WI38 (cell line): ENCODE measurements around the gene IRAK1.

Experiments
- H3K4me3 ChIP-seq: 2 replicates; pipeline ENCODE4 v1.5.1; 2011; ENCODE audit warnings: low read depth, mild to moderate bottlenecking, control low read depth, low read length
- TF ChIP-seq, protein P1 (sequence below): IDR thresholded peaks from 2 replicates; pipeline ENCODE4 v1.5.1; 2012; ENCODE audit warnings: low read depth, mild to moderate bottlenecking, control low read depth, low read length

IRAK1 gene

DNA sequence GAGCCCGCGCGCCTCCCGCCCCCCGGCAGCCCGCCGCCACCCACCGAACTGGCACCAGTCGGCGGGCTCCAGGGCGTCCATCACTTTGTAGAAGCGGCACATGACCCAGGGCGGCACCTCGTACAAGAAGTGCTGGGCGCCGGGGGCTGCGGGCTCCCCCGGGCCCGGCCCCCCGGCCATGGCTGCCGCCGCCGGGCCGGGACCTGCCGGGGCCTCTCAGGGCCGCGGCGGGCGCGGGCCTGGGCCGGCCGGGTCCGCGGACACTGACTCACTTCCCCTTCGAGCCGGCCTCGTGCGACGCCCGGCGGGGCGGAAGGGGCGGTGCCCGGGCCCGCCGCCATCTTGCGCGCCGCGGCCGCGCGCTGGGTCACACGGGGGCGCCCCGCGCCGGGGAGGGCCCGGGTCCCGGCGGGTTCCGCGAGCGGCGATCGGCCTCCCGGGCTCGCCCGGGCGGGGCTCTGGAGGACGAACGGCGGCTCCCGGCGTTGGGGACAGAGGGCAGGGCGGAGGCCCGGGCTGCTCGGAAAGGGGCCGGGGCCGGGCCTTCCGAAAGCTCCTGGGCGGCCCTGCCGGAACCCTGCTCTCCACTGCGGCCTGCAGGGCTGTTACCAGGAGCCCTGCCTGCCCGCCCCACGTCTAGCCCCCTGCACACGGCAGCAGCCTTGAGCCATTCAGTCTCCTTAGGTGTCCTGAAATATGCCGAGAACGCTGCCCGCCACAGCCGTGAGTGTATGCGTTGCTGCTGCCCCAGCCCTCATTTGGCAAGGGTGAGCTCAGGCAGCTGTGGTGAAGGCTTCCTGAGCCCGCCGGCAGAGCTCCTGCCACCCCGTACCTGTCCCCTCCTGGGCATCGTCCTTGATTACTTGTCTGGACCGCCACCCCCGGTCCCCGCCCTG is at the start of gene IRAK1:
TSS of gene IRAK1 (minus strand) at position 270 of the 896 bp plus-strand sequence. CDS start at position 180, 90 bp downstream.
- TF ChIP-seq, protein P1, sequence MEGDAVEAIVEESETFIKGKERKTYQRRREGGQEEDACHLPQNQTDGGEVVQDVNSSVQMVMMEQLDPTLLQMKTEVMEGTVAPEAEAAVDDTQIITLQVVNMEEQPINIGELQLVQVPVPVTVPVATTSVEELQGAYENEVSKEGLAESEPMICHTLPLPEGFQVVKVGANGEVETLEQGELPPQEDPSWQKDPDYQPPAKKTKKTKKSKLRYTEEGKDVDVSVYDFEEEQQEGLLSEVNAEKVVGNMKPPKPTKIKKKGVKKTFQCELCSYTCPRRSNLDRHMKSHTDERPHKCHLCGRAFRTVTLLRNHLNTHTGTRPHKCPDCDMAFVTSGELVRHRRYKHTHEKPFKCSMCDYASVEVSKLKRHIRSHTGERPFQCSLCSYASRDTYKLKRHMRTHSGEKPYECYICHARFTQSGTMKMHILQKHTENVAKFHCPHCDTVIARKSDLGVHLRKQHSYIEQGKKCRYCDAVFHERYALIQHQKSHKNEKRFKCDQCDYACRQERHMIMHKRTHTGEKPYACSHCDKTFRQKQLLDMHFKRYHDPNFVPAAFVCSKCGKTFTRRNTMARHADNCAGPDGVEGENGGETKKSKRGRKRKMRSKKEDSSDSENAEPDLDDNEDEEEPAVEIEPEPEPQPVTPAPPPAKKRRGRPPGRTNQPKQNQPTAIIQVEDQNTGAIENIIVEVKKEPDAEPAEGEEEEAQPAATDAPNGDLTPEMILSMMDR = no peak
- H3K4me3 ChIP-seq = peak within 1 kb of the TSS; percentile 58

DNA sequence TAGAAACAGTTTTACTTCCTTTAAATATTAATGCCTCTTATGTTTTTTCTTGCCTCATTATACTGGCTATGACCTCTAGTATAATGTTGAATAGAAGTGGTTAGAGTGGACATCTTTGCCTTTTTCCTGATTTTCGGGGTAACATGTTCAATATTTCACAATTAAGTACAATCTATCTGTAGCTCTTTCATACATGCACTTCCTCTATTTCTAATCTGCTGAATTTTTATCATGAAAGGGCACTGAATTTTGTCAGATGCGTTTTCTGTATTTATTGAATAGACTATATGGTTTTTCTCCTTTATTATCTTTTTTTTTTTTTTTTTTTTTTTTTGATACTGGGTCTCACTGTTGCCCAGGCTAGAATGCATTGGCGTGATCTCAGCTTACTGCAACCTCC is 48.9 kb upstream of the IRAK1 start:
- no peak overlapping the region for H3K4me3 ChIP-seq
- TF ChIP-seq, protein P1 = no peak

DNA sequence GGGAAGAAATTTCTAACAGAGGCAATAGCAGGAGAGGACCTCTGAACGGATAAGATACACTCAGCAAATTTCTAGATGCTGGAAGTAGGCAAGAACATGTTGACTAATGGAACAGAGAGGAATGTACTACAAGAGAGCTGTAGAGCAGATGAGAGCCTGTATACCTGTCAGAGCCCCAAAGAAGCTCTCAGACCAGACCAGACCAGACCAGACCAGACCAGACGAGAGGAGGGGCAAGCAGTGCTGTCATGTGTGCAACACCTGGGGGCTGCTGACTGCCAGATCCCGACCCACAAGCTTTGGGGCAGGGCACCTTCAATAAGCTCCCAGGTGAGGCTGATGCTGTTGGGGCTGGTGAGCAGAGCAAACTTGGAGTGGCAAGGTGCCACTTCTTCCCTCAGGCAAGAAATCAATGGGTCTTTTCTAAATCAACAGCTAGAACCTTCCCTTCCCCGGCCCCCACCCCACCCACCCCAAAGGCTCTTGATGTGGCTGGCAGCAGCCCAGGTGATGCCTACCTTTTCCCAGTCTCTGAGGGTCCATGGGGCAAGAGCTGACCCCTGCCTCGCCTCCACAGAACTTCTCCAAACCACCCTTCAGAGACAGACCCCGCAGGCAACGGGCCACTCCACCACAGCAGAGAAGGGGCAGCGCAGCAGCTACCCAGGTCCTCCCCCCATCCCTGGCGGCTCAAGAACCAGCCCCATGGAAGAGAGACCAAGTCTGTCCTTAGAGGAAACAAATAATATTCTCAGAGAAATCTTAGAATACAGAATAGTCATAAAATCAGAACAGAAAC is 45.1 kb upstream of the IRAK1 start:
- TF ChIP-seq, protein P1 = no peak
- H3K4me3 ChIP-seq = no peak overlapping the region

DNA sequence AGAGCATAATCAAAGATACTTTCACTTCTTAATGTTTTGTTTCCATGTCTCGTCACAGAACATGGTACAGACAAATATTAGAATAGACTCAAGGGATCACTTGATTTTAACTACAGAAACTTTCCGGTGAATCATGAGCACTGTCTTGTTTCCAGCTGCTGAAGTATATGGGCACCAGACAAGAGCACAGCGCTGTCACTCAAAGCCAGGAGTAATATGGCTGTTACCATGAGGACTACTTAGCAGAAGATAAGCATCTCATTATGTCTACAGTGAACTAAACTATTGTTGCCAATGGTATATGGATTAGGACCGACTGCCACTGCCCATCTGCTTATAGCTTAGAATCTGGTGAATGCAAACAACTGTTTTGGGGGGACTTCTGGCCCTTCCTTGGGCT is 43.5 kb upstream of the IRAK1 start:
- H3K4me3 ChIP-seq = no peak overlapping the region
- TF ChIP-seq, protein P1 = no peak

DNA sequence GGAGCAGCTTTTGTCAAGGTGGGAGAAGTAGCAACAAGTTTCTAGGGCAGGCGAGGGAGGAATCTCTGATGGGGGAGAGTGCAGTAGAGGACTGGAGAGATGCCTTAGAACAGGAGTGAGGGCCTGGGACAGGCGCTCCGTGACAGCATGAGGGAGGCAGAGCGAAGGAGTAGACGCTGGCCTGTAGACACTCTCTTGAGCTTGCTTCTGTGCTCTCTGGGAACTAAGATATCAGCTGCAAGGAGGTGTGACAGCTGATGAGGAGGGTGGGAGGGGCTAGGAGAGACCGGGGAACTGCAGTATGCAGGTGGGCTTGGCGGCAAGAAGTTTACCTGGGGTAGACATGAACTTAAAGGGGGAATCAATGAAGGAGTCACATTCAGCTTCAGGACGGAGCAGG is 42.1 kb upstream of the IRAK1 start:
- H3K4me3 ChIP-seq = no peak overlapping the region
- TF ChIP-seq, protein P1 = no peak

DNA sequence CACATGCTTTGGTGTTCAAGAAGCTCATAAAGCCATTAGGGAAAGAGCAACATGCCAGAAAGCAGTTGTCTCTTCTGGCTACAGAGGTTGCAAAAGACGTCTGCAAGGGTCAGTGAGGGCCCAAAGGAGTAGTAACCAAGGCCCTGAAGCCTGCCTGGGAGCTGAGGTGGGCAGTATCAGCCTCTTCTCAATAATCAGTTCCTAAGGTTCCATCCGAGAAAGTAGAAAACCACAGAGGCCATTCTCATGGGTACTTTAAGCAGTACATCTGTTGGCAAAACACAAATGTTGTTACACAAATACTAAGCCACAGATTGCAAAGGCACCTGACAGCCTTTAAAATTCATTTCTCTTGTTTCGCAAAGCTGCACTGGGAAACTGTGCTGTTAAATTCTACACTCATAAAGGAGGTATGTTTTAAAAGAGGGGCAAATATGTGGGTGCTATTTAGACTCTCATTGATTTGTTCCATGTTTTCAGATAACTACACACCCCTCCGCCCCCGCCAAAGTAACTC is 40.1 kb upstream of the IRAK1 start:
- H3K4me3 ChIP-seq = no peak overlapping the region
- TF ChIP-seq, protein P1 = no peak

DNA sequence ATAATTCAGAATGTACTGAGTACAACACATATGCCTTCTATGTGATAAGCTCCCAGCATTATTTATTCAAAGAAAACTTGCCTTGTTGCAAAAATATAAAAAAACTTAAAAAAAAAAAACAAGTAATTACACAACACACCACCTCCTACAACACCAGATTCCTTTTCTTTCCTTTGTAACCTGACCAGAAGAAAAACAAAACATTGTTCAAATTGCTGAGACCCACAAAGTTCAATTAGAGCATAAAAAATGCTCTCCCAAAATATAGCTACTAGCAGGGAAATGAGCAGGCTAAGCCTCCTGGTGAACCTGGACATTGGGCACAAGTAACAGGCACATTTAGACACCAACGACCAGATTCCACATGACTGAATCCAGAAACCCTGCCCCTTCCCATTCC is 39.5 kb upstream of the IRAK1 start:
- TF ChIP-seq, protein P1 = no peak
- no peak overlapping the region for H3K4me3 ChIP-seq
